ENCODE measurements around the gene WASF3.

GRCh38 chr13:26539738-26540292 is 17.7 kb upstream of the WASF3 start:
- TF ChIP-seq, protein P1, sequence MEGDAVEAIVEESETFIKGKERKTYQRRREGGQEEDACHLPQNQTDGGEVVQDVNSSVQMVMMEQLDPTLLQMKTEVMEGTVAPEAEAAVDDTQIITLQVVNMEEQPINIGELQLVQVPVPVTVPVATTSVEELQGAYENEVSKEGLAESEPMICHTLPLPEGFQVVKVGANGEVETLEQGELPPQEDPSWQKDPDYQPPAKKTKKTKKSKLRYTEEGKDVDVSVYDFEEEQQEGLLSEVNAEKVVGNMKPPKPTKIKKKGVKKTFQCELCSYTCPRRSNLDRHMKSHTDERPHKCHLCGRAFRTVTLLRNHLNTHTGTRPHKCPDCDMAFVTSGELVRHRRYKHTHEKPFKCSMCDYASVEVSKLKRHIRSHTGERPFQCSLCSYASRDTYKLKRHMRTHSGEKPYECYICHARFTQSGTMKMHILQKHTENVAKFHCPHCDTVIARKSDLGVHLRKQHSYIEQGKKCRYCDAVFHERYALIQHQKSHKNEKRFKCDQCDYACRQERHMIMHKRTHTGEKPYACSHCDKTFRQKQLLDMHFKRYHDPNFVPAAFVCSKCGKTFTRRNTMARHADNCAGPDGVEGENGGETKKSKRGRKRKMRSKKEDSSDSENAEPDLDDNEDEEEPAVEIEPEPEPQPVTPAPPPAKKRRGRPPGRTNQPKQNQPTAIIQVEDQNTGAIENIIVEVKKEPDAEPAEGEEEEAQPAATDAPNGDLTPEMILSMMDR (IDR thresholded peaks at IDR 0.05; ENCODE audit: borderline replicate concordance, extremely low read depth, low read length, poor library complexity, severe bottlenecking), result no peak
- no peak for TF ChIP-seq EZH2 (IDR thresholded peaks at IDR 0.05; ENCODE audit: borderline replicate concordance, low read depth, low read length, severe bottlenecking)

All from DND-41 (cell line).